DMS153 treated with DMSO at 0.1 percent for 48 hours (cell line): ENCODE data around the gene LRMDA.

Experiments
- DNase-seq: peaks from one replicate; lab custom pipeline; 2025; ENCODE audit not compliant: unreplicated experiment; lab: John Stamatoyannopoulos, UW

LRMDA gene

DNA sequence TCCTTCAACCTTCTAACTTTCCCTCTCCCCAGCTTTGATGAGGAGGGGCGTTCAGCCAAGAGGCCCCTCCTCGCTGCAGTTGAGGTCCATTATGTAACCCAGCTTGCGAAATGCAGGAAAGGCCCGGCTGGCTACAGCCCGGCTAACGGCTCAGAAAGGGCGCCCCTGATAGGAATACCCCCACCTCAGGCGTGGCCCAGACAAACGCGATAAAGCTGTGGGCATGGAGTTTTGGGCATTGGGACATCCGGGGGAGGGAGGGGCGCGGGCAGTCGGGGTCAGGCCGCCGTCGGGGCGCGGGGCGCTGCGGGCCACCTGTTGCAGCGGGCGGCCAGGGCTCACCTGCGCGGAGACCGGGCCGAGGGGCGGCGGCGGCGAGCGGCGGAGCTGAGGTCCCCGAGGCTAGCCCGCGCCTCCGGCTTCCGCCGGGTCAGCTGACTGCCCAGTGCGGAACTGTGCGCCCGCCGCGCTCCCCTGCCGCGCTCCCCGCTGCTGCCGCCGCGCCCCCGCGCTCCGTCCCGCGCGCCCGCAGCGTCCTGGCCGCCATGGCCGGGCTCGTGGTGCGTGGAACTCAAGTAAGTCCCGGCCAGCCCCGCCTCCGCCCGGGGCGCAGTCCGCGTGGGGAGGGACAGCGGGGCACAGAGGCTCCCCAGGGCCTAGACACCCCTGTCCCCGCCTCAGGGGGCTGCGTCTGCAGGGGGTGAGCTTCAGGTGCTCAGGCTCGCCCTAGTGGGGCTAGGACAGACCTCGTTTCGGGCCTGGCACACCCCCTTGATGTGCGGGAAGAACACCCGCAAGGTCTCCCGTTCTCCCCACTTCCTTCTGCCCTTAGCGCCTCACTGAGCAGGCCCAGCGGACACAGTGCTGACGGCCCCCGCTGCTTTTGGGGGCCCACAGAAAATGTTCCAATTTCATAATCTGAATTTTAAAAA, at the start of gene LRMDA:
Gene LRMDA (plus strand): TSS at position 445 of the 932 bp plus-strand sequence.
- no peak for DNase-seq

DNA sequence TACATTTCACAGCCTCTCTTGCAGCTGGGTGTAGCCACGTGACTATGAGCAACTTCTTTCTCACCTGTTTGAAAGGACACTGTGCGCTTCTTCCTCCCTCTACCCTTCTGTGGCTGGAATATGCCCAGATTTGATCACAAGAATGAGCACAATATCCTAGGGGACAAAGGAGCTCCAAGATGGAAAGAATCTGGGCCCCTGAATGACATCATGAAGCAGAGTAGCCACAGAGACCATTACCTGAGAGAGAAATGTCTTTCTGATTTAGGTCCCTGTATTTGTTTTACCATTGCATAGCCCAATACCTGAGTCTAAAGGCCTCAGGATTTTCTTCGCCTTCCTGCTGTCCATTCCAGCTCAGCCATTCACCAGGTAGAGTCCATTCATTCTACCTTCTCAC, 45.3 kb upstream of the LRMDA start:
- DNase-seq, result no peak

DNA sequence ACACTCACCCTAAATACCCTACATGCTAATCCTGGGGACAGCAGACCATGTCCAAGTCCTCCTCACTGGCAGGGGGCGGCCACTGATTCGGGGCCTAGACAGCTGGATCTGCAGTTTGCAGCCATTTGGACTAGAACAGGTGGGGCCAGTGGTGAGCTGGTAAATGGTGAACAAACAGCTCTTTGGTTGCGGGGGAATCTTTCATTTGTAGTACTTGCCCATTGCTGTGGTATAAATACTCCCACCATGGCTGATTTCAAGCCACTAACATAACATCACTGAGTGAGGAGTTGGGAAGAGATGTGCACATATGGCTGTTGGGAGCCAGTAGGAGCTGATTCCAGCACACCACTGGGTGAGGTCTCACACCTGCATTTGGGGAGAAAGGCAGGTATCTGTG, 43.3 kb upstream of the LRMDA start:
- DNase-seq, result no peak

DNA sequence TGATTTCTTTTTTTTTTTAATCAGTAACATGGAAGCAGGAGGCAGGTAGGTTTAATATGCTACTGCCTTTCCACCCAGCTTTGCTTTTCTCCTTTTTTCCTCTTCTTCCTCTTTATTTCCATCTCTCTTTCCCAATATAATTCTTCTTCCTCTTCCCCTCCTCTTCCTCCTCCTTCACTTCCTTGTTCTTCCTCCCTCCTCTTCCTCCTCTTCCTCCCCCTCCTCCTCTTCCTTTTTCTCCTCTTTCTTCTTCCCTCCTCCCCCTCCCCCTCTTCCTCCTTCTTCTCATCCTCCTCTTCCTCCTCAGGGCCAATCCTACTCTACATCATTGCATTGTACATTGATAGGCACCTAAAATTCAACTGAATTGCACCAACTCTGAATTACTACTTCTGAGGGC, 41.2 kb upstream of the LRMDA start:
- no peak for DNase-seq

DNA sequence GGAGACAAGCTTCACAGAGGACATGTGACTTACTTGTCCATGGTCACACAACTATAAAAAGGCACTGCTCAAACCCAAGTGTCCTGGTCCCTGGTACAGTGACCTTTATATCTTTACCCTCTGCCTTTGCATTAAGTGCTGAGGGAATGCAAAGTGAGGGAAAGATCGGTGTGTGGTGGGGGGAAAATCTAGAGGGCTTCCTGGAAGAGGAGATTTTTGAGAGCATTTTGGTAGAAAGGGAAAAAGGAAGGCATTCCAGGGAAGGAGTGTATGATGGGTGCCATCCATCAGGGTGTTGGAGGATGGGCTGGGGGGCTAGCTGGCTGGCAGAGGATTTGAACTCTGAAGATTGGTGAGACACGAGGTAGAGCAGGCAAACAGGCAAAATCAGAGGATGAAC, 39.2 kb upstream of the LRMDA start:
- DNase-seq, result no peak

DNA sequence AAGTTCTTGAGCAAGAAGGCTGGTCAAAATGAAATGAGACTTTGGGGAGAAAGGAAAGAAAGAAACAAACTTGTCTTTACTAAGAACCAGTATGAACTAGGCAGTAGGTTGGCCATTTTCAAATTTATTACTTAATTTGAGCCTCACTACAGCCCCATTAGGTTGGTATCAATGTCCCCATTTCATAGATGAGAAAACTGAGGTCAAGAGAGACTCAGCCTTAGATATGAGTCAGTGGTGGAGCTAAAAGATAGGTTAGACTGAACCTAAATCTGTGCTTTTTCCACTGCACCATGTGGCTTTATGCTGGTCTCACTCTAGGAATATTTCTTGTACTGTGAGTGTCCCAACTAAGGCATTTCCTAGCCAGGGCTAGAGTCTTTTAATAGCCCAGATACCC, 38.7 kb upstream of the LRMDA start:
- no peak for DNase-seq

DNA sequence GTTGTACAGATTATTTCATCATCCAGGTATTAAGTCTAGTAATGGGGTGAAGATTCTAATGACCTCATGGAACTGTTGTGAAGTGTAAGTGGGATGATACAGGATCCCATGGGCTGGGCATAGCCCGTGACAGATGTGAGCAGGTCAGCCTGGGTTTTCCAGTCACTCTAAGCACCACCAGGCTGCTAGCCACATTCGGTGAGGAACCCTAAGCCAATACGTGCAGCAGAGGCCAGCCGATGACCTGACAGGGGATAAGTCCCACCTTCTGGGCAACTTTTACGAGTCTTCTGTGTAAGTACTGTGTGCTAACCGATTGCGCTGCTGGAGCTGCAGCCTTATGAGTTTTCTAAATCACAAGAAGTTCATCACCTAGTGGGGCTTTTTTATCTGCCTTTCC, 37.2 kb upstream of the LRMDA start:
- DNase-seq, result no peak

DNA sequence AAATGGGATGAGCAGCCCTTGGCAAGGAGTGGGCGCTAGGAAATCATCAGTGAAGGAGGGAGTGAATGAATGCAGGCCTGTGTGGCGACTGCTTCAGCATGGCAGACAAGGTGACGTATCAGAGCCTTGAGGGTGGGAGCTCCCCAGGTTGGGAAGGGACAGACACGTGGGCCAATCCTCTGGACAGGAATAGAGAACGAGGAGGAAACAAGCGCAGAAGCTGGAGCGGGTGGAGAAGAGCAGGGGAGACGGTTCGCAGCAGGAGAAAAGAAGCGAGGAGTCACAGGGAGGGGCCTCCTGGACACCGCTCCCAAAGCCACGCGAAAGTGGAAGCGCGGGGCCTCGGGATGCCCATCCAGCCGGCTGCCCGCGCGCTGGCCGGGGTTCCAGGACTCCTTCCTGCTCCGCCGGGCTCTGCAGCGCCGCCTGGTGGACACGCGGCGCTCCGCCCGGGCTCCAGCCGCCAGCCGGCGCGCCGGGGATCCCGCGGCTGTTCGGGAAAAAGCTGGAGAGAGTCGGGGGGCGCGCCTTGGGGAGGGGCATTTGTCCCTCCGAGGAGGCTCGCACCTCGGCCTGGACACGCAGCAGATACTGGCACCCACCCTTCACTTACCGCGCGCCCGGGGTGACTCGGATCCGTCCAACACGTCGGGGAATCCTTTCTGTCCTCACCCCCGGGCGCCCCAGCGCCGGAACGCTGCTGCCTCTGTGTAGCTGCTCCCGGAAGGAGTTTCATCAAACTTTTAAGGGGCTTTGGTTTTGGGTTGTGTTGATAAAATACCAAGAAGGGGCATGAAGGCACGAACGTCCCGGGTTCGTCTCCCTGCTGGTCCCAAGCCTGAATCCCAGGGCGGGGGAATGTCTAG, 36.1 kb upstream of the LRMDA start:
- DNase-seq, result no peak

DNA sequence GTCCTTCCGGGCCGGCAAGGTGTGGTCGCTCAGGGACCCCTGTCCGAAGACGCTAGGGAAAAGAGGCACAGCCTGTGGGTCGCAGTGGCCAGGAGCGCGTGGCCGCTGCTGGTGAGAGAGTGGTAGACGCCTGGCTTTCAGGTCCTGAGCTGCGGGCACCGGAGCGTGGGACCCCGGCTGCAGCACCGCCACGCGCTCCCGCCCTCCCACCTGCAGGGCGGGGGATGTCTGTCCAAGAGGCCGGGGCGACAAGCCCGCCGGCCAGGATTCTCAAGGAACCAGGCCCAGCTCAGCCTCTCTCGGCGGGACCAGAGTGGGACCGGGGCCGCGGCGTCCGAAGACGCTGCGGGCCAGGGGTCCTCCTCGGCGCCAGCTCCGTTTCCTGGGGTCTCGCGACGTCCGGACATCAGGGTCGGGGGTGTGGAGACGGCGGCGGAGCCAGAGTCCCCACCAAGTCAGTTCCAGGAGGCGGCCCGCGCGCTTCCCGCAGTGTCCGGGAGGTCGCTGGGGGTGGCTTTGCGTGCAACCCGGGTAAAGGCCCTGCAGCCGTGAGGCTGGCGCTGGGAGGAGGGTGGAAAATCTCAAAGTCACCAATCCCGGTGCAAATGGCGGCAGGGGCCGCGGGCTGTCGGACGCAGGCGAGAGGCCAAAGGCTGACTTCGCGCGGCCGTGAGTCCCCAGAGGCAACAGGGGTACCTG, 35.3 kb upstream of the LRMDA start:
- no peak for DNase-seq

DNA sequence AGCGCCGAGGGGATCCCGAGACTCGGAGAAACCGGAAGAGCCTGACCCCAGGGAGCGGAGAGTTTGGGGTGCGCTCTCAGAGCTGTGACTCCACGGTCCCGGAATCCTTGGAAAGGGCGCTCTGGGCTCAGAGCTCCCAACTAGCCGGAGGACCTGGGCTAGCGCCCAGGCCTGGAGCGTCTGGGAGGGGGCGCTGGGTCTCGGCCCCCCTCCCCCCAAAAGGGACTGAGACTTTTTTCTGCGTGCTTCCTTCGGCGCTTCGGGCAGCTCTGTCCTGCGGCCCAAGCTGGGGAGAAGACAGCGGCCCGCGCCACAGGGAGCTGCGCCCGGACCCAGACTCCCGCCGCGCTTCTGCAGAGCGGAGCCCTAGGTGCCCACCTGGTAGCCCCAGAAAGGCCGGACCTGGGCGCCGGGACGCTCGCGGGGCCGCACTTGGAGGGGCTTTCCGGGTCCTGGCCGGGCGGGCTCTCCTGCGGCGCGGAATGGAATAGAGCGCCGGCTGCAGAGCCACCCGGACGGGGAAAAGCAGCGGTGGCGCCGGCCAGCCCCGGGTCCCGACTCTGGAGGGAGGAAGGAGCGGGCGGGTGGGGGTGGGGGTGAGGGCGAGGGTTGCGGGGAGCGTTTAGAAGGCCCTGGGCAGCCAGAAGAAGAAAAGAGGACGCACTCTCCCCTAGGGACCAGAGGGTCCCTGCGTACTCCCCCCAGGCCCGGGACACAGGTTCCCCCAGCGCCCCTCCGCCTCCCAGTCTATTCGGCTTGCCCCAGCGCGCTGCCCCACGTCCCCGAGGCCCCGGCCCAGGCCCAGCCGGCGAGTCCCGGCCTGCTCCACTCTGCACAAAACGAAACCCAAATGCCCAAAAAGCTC, 34.6 kb upstream of the LRMDA start:
- no peak for DNase-seq

DNA sequence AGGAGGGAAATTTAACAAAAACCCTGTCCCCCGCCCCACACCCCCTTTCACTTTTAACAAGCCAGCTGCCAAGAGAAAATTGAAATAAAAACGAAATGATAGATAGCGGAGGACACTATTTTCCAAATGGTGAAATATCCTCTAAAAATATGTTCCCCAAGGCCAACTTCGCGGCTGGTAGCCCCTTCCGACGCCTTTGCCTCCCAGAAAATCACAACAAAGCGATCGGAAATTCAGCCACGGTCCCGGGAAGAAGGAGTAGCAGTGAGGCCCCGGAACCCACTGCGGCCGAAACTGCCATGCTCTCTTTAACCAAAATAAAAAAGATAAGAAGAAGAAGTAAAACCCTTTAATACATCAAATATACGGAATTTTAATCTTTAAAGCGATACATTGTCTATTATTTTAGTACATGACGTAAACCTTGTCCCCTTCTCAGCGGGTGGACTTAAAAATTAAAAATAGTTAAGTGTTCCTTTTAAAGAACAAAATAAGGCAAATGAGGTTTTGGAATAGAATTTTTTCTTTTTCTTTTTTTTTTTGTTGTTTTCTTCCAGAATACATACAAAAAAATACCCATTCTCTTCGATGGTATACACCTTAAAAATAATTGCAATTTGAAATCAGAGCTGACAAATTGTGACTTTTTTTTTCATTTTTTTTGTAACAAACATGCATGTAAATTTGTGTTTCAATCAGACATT, 33.8 kb upstream of the LRMDA start:
- DNase-seq, result no peak

DNA sequence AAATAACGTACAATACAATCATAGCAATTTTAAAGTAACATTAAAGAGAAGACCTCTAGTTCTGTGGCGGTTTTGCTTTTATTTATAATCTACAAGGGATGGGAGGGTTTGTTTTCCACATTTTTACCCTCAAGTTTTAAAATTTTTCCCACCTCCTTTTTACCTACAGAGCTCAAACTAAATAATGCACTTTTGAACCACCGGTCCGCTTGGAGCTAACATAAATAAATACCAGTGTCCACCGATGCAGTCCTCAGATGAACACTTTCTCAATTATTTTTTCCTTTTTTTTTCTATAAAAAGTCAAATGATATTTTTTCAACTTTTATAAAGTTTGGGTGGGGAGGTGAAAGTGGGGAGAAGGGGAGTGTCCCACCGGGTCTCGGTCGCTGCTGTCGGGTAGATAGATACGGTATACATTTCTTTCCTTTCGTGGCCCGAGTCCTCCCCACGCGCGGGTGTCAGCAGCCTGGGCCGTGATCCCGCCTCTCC, 33.2 kb upstream of the LRMDA start:
- DNase-seq, result no peak

DNA sequence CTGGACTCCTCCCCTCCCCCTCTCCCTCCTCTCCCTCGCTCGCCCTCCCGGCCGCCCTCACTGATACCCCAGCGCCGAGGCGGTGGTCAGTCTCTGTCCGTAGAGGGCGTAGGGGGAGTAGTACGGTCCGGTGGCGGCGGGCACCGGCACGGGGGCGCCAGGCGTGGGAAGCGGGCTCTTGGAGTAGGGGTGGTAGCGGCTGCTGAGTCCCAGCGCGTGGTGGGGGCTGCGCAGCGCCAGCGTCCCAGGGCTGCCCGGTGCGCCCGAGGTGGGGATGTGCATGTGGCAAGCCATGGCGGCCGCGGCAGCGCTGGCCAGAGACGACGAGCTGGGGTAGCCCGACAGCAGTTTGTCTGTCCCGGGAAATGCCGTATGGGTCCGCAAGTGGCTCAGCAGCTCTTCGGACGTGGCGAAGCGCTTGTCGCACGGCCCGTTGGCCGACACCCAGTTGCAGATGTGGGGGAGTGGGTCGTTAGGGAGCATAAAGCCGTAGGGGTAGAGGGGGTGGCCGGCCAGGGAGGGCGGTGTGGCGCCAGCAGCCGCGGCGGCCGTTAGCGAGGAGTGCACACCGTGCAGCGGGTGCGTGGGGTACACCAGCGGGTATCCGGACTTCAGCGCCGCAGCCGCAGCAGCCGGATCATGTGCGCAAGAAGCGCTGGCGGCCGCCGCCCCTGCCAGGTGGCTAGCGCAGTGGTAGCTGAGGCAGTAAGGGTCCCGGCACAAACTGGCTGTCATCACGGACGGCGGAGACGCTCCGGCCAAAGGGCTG, 32.5 kb upstream of the LRMDA start:
- no peak for DNase-seq

DNA sequence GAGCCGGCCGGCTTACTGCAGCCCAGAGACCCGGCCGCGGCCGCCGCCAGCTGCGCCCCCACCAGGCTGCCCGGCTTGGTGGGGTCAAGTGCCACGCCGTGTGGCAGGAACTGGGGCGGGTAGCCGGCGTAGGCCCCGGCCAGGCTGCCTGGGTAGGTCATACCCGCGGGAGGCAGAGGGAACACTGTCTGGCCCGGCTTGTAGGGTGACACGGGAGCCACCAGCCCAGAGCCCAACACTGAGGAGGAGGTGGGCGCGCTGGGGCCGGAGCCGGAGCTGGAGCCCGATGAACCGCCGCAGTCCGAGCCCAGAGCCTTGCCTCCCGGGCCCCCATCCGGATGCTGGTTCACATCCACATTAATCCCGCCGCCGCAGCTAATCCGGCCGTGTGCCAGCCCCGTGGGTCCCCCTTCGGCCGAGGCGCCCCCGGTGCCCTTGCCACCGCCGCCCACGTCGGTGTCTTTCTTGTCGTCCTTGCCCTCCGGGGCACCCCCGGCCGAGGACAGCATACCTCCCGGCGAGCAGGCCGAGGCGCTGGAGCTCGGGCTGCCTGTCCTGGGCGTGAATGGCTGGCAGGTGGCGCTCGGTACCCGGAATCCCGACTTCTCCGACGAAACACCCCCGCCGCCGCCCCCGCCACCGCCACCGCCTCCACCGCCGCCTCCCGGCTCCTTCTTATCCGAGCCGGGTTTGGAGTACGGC, 31.8 kb upstream of the LRMDA start:
- peak; percentile 25 for DNase-seq

DNA sequence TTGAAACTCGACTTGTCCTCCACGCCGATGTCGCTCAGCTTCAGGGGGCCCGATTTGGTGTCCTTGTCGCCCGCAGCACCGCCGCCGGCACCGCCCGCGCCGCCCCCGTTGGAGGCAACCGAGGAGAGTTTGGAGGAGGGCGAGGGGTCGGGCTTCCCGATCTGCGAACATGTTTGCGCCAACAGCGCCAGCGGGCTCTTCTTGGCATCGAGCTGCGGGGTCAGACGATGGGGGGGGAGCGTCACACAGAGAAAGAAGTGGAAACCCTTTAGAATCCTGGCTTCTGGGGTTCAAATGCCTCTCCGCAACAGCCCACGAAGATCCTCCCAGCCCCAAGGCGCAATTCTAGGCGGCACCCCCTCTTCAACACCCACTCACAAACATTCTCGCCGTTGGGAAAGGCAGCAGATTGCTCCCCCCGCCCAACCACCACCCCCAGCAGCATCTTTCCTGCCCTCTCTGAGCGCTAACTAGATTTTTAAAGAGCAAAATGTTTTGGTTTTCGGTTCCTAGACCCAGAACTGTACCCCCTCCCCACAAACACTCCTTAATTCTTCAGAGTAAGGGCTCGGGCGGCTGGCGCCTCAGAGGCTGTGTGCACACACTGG, 31.2 kb upstream of the LRMDA start:
- no peak for DNase-seq

DNA sequence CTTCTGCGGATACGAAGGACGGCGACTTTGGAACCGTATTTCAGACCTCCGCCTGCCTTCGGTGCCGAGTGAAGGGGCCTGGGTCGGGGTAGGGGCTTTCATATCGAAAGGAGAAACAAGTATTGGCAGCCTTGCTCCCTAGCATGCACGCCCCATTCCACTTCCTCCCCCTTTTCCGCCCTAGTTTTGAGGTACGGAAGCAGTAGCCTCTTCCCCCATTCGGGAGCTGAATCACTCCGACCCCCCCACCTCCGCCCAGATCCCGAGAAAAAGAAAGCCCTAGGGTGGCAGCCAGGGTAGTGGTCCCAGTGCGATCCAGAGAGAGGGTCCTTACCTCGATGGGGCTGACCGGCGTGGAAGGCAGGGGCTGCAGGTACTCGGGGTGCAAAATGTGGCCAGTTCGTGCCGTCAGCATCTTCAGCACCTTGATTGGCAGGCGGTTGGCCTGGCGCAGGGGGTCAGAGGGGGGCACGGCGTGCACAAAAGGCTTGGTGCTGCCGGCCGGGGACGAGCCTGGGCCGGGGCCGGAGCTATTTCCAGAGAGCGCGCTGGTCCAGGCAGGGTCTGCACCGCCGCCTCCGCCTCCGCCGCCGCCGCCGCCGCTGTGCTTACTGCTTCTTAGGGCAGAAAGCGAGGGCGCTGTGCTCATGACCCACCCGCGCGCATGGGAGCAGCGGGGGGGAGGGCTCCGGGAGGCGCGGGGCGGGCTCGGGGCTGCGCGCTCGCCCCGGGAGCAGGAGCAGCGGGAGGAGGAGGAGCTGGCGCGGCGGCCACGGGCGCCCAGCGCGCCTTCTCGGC, 30.5 kb upstream of the LRMDA start:
- no peak for DNase-seq
